ENCODE data around the gene SBSN. TPM values are rescaled to one million over a fixed set of nuclear protein-coding genes. Genes with fewer than 3 reads are reported as not detected.

The SBSN gene
- polyA plus RNA-seq, 2 of the 4 experiments (the other 2 are of a cell fraction), result 0.28 to 1.1 TPM

DNA sequence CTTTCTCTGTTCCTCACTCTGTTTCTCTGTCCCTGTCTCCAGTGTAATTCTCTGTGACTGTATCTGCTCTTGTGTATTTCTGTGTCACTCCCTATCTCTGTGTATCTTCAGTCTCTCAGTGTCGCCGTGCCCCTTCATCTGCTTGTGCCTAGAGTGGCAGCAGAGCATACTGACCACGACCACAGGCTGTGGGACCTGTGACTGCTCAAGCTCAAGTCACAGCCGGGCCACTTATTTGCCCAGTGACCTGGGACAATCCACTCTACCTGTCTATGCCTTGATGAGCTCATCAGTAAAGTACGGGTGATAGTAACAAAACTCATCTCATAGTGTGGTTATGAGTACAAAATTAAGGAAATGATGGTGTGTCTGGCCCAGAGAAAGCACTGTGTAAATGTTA is 26.0 kb upstream of the SBSN start:
- no peak for FAIRE-seq
- 44% methylated on average over 5 of the region's 5 CpGs for WGBS (ENCODE audit: missing lambda C conversion rate)
- CTCF ChIA-PET, result interaction anchor here (0.7 to 3.2 kb wide), 3 partner anchors 11 to 58 kb away, joined by 3 to 29 read pairs (median 22); partner anchors contain the start of gene HAUS5
- no peak for TF ChIP-seq JUN (IDR thresholded peaks at IDR 0.05)
- TF ChIP-seq JUNB (IDR thresholded peaks at IDR 0.05), result no peak
- TF ChIP-seq, protein P1, sequence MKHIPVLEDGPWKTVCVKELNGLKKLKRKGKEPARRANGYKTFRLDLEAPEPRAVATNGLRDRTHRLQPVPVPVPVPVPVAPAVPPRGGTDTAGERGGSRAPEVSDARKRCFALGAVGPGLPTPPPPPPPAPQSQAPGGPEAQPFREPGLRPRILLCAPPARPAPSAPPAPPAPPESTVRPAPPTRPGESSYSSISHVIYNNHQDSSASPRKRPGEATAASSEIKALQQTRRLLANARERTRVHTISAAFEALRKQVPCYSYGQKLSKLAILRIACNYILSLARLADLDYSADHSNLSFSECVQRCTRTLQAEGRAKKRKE (CRISPR knock-in tag; IDR thresholded peaks at IDR 0.05; ENCODE audit: low read depth), result no peak
- no peak for TF ChIP-seq NPAS2 (CRISPR knock-in tag; IDR thresholded peaks at IDR 0.05; ENCODE audit: borderline replicate concordance)
- no peak for TF ChIP-seq KDM1A (IDR thresholded peaks at IDR 0.05; ENCODE audit: low read depth)
- TF ChIP-seq MAFK (IDR thresholded peaks at IDR 0.05; ENCODE audit: partially characterized antibody), result no peak
- TF ChIP-seq, protein P2, sequence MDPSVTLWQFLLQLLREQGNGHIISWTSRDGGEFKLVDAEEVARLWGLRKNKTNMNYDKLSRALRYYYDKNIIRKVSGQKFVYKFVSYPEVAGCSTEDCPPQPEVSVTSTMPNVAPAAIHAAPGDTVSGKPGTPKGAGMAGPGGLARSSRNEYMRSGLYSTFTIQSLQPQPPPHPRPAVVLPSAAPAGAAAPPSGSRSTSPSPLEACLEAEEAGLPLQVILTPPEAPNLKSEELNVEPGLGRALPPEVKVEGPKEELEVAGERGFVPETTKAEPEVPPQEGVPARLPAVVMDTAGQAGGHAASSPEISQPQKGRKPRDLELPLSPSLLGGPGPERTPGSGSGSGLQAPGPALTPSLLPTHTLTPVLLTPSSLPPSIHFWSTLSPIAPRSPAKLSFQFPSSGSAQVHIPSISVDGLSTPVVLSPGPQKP (IDR thresholded peaks at IDR 0.05; ENCODE audit: low read depth, low read length), result no peak
- no peak for TF ChIP-seq CBX2 (IDR thresholded peaks at IDR 0.05; ENCODE audit: borderline replicate concordance, low read depth)
- TF ChIP-seq HOXB13 (CRISPR knock-in tag; IDR thresholded peaks at IDR 0.05; ENCODE audit: low read depth), result no peak
- TF ChIP-seq EHMT2 (IDR thresholded peaks at IDR 0.05; ENCODE audit: low read depth), result no peak
- TF ChIP-seq PHF8 (IDR thresholded peaks at IDR 0.05; ENCODE audit: borderline replicate concordance, low read depth), result no peak
- no peak overlapping the region for H3K27ac ChIP-seq
- no peak for ATAC-seq
- DNase-seq (ENCODE audit: low read depth in 1 of 2, low spot score in 1 of 2), result no peak
- H3K4me2 ChIP-seq, result no peak overlapping the region
- H3K9me3 ChIP-seq, result no peaks in the 10 kb centered on the region
- H3K4me1 ChIP-seq, result 0 out of 3 replicates have a peak, but pooled peaks cover 6% of the 10 kb centered on the region
- POLR2A ChIA-PET, result no interaction called here
- H3K4me3 ChIP-seq, result no peak overlapping the region

DNA sequence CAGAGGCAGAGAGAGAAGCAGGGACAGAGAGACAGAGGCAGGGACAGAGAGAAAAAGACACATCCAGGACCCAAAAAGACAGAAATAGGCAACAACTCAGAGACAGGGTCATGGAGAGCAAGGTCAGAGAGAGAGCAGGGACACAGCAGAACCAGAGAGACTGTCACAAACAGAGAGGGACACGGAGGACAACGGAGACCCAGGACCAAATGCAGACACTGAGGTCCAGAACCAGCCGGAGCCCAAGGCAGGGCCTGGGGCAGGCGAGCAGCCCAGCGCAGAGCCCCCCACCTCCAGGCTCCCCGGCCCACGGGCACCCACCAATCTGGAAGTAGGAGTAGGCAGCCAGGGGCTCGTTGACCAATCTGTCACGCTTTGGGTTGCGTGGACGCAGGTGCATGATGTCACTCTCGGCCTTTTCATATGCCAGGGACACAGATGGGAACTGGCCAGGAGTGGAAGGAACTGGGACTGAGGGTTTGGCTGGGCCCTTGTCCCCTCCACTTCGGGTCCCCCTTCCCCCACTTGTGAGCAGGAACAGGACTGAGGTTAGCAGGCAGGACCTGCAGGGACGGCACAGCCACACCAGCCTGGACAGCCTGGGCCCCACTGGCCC is 25.4 kb upstream of the SBSN start:
- Histone ChIP-seq H3K9me3 (no peaks in the 10 kb centered on the region), H3K27ac (no peak overlapping the region), H3K4me2 (no peak overlapping the region), H3K4me3 (no peak overlapping the region), H3K4me1 (0 out of 3 replicates have a peak, but pooled peaks cover 4% of the 10 kb centered on the region)
- no peak for FAIRE-seq
- WGBS (ENCODE audit: missing lambda C conversion rate), result 57% methylated on average over 14 of the region's 14 CpGs
- ChIA-PET CTCF (interaction anchor here (0.7 to 3.0 kb wide), 2 partner anchors 12 to 43 kb away, joined by 3 to 22 read pairs; no protein-coding TSS in a partner anchor), POLR2A (no interaction called here)
- DNase-seq (ENCODE audit: low read depth in 1 of 2, low spot score in 1 of 2), result no peak
- TF ChIP-seq ZNF302 (CRISPR knock-in tag; IDR thresholded peaks at IDR 0.05) (no peak), ESRRA (IDR thresholded peaks at IDR 0.05; ENCODE audit: borderline replicate concordance, low read length) (no peak), MYC (IDR thresholded peaks at IDR 0.05; ENCODE audit: borderline replicate concordance, low read length) (no peak), POLR2A (IDR thresholded peaks at IDR 0.05; ENCODE audit: low read length) (no peak), NFE2L2 (conservative IDR thresholded peaks at IDR 0.05; ENCODE audit: low read length) (no peak), EHMT2 (IDR thresholded peaks at IDR 0.05; ENCODE audit: low read depth) (no peak), CBX8 (IDR thresholded peaks at IDR 0.05) (no peak), CHD4 (IDR thresholded peaks at IDR 0.05; ENCODE audit: borderline replicate concordance) (no peak), RFX5 (IDR thresholded peaks at IDR 0.05) (no peak), PHF8 (IDR thresholded peaks at IDR 0.05; ENCODE audit: borderline replicate concordance, low read depth) (no peak), KDM1A (IDR thresholded peaks at IDR 0.05; ENCODE audit: low read depth) (no peak), ZC3H11A (IDR thresholded peaks at IDR 0.05) (no peak), CEBPB (IDR thresholded peaks at IDR 0.05) (no peak)
- TF ChIP-seq, protein P3, sequence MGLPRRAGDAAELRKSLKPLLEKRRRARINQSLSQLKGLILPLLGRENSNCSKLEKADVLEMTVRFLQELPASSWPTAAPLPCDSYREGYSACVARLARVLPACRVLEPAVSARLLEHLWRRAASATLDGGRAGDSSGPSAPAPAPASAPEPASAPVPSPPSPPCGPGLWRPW (IDR thresholded peaks at IDR 0.05), result no peak
- TF ChIP-seq, protein P4, sequence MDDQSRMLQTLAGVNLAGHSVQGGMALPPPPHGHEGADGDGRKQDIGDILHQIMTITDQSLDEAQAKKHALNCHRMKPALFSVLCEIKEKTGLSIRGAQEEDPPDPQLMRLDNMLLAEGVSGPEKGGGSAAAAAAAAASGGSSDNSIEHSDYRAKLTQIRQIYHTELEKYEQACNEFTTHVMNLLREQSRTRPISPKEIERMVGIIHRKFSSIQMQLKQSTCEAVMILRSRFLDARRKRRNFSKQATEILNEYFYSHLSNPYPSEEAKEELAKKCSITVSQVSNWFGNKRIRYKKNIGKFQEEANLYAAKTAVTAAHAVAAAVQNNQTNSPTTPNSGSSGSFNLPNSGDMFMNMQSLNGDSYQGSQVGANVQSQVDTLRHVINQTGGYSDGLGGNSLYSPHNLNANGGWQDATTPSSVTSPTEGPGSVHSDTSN (IDR thresholded peaks at IDR 0.05), result no peak
- TF ChIP-seq, protein P5, sequence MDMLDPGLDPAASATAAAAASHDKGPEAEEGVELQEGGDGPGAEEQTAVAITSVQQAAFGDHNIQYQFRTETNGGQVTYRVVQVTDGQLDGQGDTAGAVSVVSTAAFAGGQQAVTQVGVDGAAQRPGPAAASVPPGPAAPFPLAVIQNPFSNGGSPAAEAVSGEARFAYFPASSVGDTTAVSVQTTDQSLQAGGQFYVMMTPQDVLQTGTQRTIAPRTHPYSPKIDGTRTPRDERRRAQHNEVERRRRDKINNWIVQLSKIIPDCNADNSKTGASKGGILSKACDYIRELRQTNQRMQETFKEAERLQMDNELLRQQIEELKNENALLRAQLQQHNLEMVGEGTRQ (IDR thresholded peaks at IDR 0.05), result no peak
- TF ChIP-seq, protein P6, sequence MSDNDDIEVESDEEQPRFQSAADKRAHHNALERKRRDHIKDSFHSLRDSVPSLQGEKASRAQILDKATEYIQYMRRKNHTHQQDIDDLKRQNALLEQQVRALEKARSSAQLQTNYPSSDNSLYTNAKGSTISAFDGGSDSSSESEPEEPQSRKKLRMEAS (IDR thresholded peaks at IDR 0.05), result no peak
- ATAC-seq, result no peak

Measured in A549 (cell line).